Left lung (tissue), 10 donors: Measurements from ENCODE around the gene CRKL. TPM values are rescaled to one million over a fixed set of nuclear protein-coding genes. Genes with fewer than 3 reads are reported as not detected.
A peak's percentile ranks its signal among the peaks of the same experiment; 100 is the strongest.

Experiments used
- ATAC-seq: fragments of 200-7000 bp; cut with Tn5 transposase; one replicate; pipeline ENCODE4 v1.9.1; 2020; ENCODE audit warnings: moderate library complexity
- DNase-seq, 4 donors: peaks; one replicate each; pipeline ENCODE4 v3.0.0-alpha.2; 2013 to 2020
- H3K27ac ChIP-seq, 2 donors: fragments of 200-600 bp; sonication (generic) in 1 of 2; one replicate each; pipeline versions ENCODE4 v1.5.0 to v1.8.0; 2020 to 2021
- H3K27me3 ChIP-seq, 2 donors: fragments of 200-600 bp; sonication (generic) in 1 of 2; one replicate each; pipeline versions ENCODE4 v1.5.0 to v1.8.0; 2020 to 2021
- H3K36me3 ChIP-seq, 2 donors: fragments of 200-600 bp; sonication (generic) in 1 of 2; one replicate each; pipeline versions ENCODE4 v1.5.0 to v1.8.0; 2020 to 2021
- H3K4me1 ChIP-seq, 2 donors: fragments of 200-600 bp; one replicate each; pipeline ENCODE4 v1.8.0; 2021
- H3K4me3 ChIP-seq, 2 donors: fragments of 200-600 bp; sonication (generic) in 1 of 2; one replicate each; pipeline versions ENCODE4 v1.5.0 to v1.8.0; 2020 to 2021; ENCODE audit warnings: mild to moderate bottlenecking in 1 of 2
- H3K9me3 ChIP-seq, 2 donors: fragments of 200-600 bp; sonication (generic) in 1 of 2; one replicate each; pipeline versions ENCODE4 v1.5.0 to v1.8.0; 2020 to 2021
- intact Hi-C, 2 donors: fragments of 100-400 bp; cut with DNase I; formaldehyde crosslinking; loops; one replicate each; pipeline versions ENCODE4 v1.11.2 to v1.14.2; 2022
- polyA plus RNA-seq, 6 donors: library from polyadenylated mRNA; unstranded; fragments of 120-200 nt; gene quantifications; one replicate each; pipeline ENCODE4 v1.2.1, GENCODE V29; 2013; ENCODE audit not compliant: insufficient read length in 6 of 6
- total RNA-seq, 2 donors: library from RNA; stranded (reverse); fragmentation: NEBNext Ultra II Directional; extraction: Animal tissue kit (Norgen Biotek cat#: 25700); gene quantifications; one replicate each; pipeline ENCODE4 v1.2.1, GENCODE V29; 2021
- TF ChIP-seq, protein P1 (sequence below), 2 donors: fragments of 200-600 bp; sonication (generic) in 1 of 2; IDR thresholded peaks; one replicate each; pipeline versions ENCODE4 v1.5.0 to v1.8.0; 2021; ENCODE audit warnings: antibody characterized with exemption in 2 of 2
- donor health status: DM: no; HTN: yes; CAD: no.
- donor health status: DM: no; HTN: no; CAD: no.

Gene CRKL
- total and polyA plus RNA-seq, 8 donors, result 56.7 to 67.4 (median 64.8) TPM

- Histone ChIP-seq H3K4me1 (no peaks in the 10 kb centered on the region), H3K9me3 (no peaks in the 10 kb centered on the region), H3K36me3 (peaks cover 0 to 84% of the 10 kb centered on the region in 2 donors), H3K4me3 (no peak overlapping the region), H3K27ac (no peak overlapping the region), H3K27me3 (no peaks in the 10 kb centered on the region)
- intact Hi-C loops, result no loop called here
- TF ChIP-seq, protein P1, sequence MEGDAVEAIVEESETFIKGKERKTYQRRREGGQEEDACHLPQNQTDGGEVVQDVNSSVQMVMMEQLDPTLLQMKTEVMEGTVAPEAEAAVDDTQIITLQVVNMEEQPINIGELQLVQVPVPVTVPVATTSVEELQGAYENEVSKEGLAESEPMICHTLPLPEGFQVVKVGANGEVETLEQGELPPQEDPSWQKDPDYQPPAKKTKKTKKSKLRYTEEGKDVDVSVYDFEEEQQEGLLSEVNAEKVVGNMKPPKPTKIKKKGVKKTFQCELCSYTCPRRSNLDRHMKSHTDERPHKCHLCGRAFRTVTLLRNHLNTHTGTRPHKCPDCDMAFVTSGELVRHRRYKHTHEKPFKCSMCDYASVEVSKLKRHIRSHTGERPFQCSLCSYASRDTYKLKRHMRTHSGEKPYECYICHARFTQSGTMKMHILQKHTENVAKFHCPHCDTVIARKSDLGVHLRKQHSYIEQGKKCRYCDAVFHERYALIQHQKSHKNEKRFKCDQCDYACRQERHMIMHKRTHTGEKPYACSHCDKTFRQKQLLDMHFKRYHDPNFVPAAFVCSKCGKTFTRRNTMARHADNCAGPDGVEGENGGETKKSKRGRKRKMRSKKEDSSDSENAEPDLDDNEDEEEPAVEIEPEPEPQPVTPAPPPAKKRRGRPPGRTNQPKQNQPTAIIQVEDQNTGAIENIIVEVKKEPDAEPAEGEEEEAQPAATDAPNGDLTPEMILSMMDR (IDR thresholded peaks at IDR 0.05), result no peak
- ATAC-seq (no peak), DNase-seq (peak in 1 of 4 donors; percentile 45)
These were observed 72.3 kb downstream of the CRKL start for GRCh38 chr22:20989323-20990138.

DNA sequence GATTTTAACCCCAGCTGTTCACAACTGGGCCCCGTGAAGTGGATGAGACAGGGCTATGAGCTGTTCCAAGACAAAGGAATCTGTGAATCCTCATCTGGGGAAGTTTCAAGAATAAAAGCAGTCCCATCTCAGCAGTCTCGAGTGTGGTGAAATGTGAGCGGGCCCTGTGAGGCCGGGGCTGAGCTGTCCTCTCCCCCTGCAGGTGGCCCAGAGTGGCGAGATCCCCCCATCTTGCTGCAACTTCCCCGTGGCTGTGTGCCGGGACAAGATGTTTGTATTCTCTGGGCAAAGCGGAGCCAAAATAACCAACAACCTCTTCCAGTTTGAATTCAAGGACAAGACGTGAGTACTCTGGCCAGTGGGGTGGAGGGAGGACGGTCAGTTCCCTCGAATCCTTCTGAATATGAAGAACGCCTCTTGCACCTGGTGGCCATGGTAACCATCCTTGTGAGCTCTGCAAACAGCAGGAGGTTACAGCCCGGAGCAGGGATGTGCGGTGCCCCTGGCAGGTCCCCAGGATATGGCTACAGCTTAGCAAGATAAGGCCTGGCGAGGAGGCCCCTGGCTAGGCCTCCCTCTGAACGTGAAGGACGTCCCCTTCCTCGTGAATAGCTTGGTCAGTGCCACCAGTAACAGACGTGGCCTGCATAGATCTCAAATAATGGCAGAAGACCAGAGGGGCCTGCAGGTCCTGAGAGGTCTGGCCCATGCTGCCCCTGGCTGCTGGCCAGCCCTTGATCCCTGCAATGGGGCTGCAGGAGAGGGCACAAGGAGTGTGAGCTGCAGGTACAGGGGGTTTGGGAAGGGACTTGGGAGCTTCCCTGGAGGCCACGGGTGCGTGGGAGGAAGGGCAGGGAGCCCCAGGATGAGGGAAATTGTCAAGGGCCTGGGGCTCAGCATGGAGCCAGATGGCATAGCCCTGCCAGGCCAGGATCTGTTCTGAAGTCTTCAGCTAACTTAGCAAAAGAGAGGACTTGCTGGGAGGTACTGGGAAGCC is 73.3 kb downstream of the CRKL start:
- peaks cover 0 to 88% of the 10 kb centered on the region in 2 donors for H3K36me3 ChIP-seq
- no peak for ATAC-seq

GRCh38 chr22:20991252-20992055 is 74.2 kb downstream of the CRKL start:
- intact Hi-C loops, result no loop called here
- H3K4me1 ChIP-seq, result no peaks in the 10 kb centered on the region
- H3K4me3 ChIP-seq, result no peak overlapping the region
- H3K27me3 ChIP-seq, result no peaks in the 10 kb centered on the region
- no peak for ATAC-seq
- peak in 1 of 4 donors; percentile 77 for DNase-seq
- TF ChIP-seq, protein P1 (IDR thresholded peaks at IDR 0.05), result no peak
- H3K27ac ChIP-seq, result no peak overlapping the region
- H3K36me3 ChIP-seq, result peaks cover 0 to 92% of the 10 kb centered on the region in 2 donors
- no peaks in the 10 kb centered on the region for H3K9me3 ChIP-seq

More for the DNA sequence above, 73.3 kb downstream of the CRKL start:
- TF ChIP-seq, protein P1 (IDR thresholded peaks at IDR 0.05), result no peak
- Histone ChIP-seq H3K4me3 (no peak overlapping the region), H3K9me3 (no peaks in the 10 kb centered on the region), H3K27ac (no peak overlapping the region), H3K27me3 (no peaks in the 10 kb centered on the region), H3K4me1 (no peaks in the 10 kb centered on the region)
- peak in 1 of 4 donors; percentile 43 for DNase-seq
- intact Hi-C loops, result no loop called here

- DNase-seq (peak in 1 of 4 donors; percentile 51), ATAC-seq (no peak)
- TF ChIP-seq, protein P1 (IDR thresholded peaks at IDR 0.05), result no peak
- H3K27me3 ChIP-seq, result no peaks in the 10 kb centered on the region
- intact Hi-C loops, result no loop called here
- H3K27ac ChIP-seq, result no peak overlapping the region
- H3K36me3 ChIP-seq, result peaks cover 0 to 93% of the 10 kb centered on the region in 2 donors
- no peaks in the 10 kb centered on the region for H3K9me3 ChIP-seq
- no peak overlapping the region for H3K4me3 ChIP-seq
- H3K4me1 ChIP-seq, result no peaks in the 10 kb centered on the region
These were observed 74.8 kb downstream of the CRKL start for GRCh38 chr22:20992056-20992442.
